H9 (cell line): ENCODE measurements around the gene HPCAL1. TPM values are rescaled to one million over a fixed set of nuclear protein-coding genes. Genes with fewer than 3 reads are reported as not detected.

ENCODE experiments used
- DNase-seq: peaks from one replicate; pipeline ENCODE4 v3.0.0-alpha.2; 2017
- H2AFZ ChIP-seq: one replicate; pipeline ENCODE4 v1.6.1; 2013; ENCODE audit warnings: mild to moderate bottlenecking, low read length, control low read depth, moderate library complexity
- H2AK5ac ChIP-seq: 2 replicates; pipeline ENCODE4 v1.6.1; 2013; ENCODE audit warnings: low read length, control low read depth, mixed read lengths; ENCODE audit not compliant: insufficient read length
- H2BK120ac ChIP-seq: one replicate; pipeline ENCODE4 v1.6.1; 2013; ENCODE audit warnings: low read depth, mild to moderate bottlenecking, low read length, control low read depth, inconsistent platforms; ENCODE audit not compliant: poor library complexity, severe bottlenecking
- H2BK12ac ChIP-seq: 2 replicates; pipeline ENCODE4 v1.6.1; 2013; ENCODE audit warnings: low read length, control low read depth, mixed read lengths, low read depth; ENCODE audit not compliant: insufficient read length
- H2BK15ac ChIP-seq: 2 replicates; pipeline ENCODE4 v1.6.1; 2013; ENCODE audit warnings: low read depth, low read length, control low read depth
- H2BK20ac ChIP-seq: one replicate; pipeline ENCODE4 v1.6.1; 2013; ENCODE audit warnings: low read depth, mild to moderate bottlenecking, low read length, control low read depth, inconsistent platforms; ENCODE audit not compliant: poor library complexity, severe bottlenecking
- H2BK5ac ChIP-seq: 2 replicates; pipeline ENCODE4 v1.6.1; 2013; ENCODE audit warnings: low read length, control low read depth, mixed read lengths; ENCODE audit not compliant: insufficient read length
- H3K14ac ChIP-seq: 2 replicates; pipeline ENCODE4 v1.6.1; 2013; ENCODE audit warnings: low read length, control low read depth; ENCODE audit not compliant: insufficient read depth
- H3K18ac ChIP-seq: 2 replicates; pipeline ENCODE4 v1.6.1; 2013; ENCODE audit warnings: low read depth, mild to moderate bottlenecking, mixed read lengths, low read length, control low read depth; ENCODE audit not compliant: insufficient read length
- H3K23ac ChIP-seq: 2 replicates; pipeline ENCODE4 v1.6.1; 2013; ENCODE audit warnings: low read length, control low read depth, mixed read lengths, low read depth; ENCODE audit not compliant: insufficient read length
- H3K23me2 ChIP-seq: 2 replicates; pipeline ENCODE4 v1.6.1; 2013; ENCODE audit warnings: low read depth, mild to moderate bottlenecking, mixed read lengths, low read length, control low read depth; ENCODE audit not compliant: insufficient read length, poor library complexity, severe bottlenecking
- H3K27ac ChIP-seq: 2 replicates; pipeline ENCODE4 v1.5.1; 2013; ENCODE audit warnings: low read length, control low read depth, mixed read lengths, low read depth; ENCODE audit not compliant: insufficient read length
- H3K27me3 ChIP-seq: 2 replicates; pipeline ENCODE4 v1.6.1; 2013; ENCODE audit warnings: low read length, control low read depth, inconsistent platforms; ENCODE audit not compliant: insufficient read depth
- H3K4ac ChIP-seq: 2 replicates; pipeline ENCODE4 v1.6.1; 2013; ENCODE audit warnings: low read depth, mild to moderate bottlenecking, control low read depth, inconsistent platforms, low read length, moderate library complexity
- H3K4me1 ChIP-seq: 2 replicates; pipeline ENCODE4 v1.6.1; 2013; ENCODE audit warnings: low read length, control low read depth, inconsistent platforms; ENCODE audit not compliant: insufficient read depth
- H3K4me2 ChIP-seq: 2 replicates; pipeline ENCODE4 v1.6.1; 2013; ENCODE audit warnings: low read length, control low read depth, mixed read lengths; ENCODE audit not compliant: insufficient read length, insufficient read depth
- H3K56ac ChIP-seq: 2 replicates; pipeline ENCODE4 v1.6.1; 2013; ENCODE audit warnings: low read depth, mild to moderate bottlenecking, mixed read lengths, low read length, control low read depth; ENCODE audit not compliant: insufficient read length
- H3K79me1 ChIP-seq: 2 replicates; pipeline ENCODE4 v1.6.1; 2013; ENCODE audit warnings: low read depth, mild to moderate bottlenecking, moderate library complexity, low read length, control low read depth, inconsistent platforms; ENCODE audit not compliant: insufficient read depth, poor library complexity, severe bottlenecking
- H3K79me2 ChIP-seq: 2 replicates; pipeline ENCODE4 v1.6.1; 2013; ENCODE audit warnings: low read length, control low read depth, inconsistent platforms; ENCODE audit not compliant: insufficient read depth
- H3K9ac ChIP-seq: 2 replicates; pipeline ENCODE4 v1.6.1; 2013; ENCODE audit warnings: low read length, control low read depth, mixed read lengths; ENCODE audit not compliant: insufficient read length; ENCODE audit errors: extremely low read depth
- H3K9me3 ChIP-seq: one replicate; pipeline ENCODE4 v1.6.1; 2013; ENCODE audit warnings: low read depth, low read length, inconsistent platforms; ENCODE audit not compliant: control insufficient read depth
- H3T11ph ChIP-seq: one replicate; pipeline ENCODE4 v1.6.1; 2013; ENCODE audit warnings: mild to moderate bottlenecking, low read length, control low read depth, inconsistent platforms
- H4K20me1 ChIP-seq: one replicate; pipeline ENCODE4 v1.6.1; 2013; ENCODE audit not compliant: control insufficient read depth, insufficient read length, insufficient read depth
- H4K5ac ChIP-seq: 2 replicates; pipeline ENCODE4 v1.6.1; 2013; ENCODE audit warnings: low read depth, mild to moderate bottlenecking, mixed read lengths, low read length, control low read depth; ENCODE audit not compliant: insufficient read length
- H4K8ac ChIP-seq: replicated peaks from 2 replicates; pipeline ENCODE4 v1.6.1; 2013; ENCODE audit warnings: low read length, control low read depth, mixed read lengths, low read depth; ENCODE audit not compliant: insufficient read length
- H4K91ac ChIP-seq: 2 replicates; pipeline ENCODE4 v1.6.1; 2013; ENCODE audit warnings: low read depth, mild to moderate bottlenecking, moderate library complexity, mixed read lengths, low read length, control low read depth; ENCODE audit not compliant: insufficient read length
- H3K27ac Mint-ChIP-seq, 3 experiments: 2 replicates in 2 of 3; 3 replicates in 1 of 3; pipeline ENCODE4 v1.8.0; 2020 to 2021; ENCODE audit warnings: mixed read lengths in 3 of 3, mild to moderate bottlenecking in 1 of 3, moderate library complexity in 1 of 3
- H3K27me3 Mint-ChIP-seq: 2 replicates; pipeline ENCODE4 v1.8.0; 2021; ENCODE audit warnings: low read depth, mild to moderate bottlenecking, moderate library complexity, mixed read lengths
- H3K36me3 Mint-ChIP-seq, 3 experiments: 2 replicates in 2 of 3; 3 replicates in 1 of 3; pipeline ENCODE4 v1.8.0; 2020 to 2021; ENCODE audit warnings: low read depth in 3 of 3, mixed read lengths in 3 of 3; ENCODE audit not compliant: insufficient read depth in 1 of 3
- H3K4me1 Mint-ChIP-seq, 2 experiments: 2 replicates each; pipeline ENCODE4 v1.8.0; 2020; ENCODE audit warnings: mixed read lengths in 2 of 2
- H3K4me3 Mint-ChIP-seq, 2 experiments: 2 replicates in 1 of 2; 3 replicates in 1 of 2; pipeline ENCODE4 v1.8.0; 2020 to 2021; ENCODE audit warnings: mild to moderate bottlenecking in 2 of 2, mixed read lengths in 2 of 2, moderate library complexity in 1 of 2
- H3K9me3 Mint-ChIP-seq, 2 experiments: 2 replicates in 1 of 2; 3 replicates in 1 of 2; pipeline ENCODE4 v1.8.0; 2020; ENCODE audit warnings: mild to moderate bottlenecking in 2 of 2, mixed read lengths in 2 of 2, moderate library complexity in 1 of 2
- CTCF ChIP-seq: fragments of 200-600 bp; sonication (generic); conservative IDR thresholded peaks from 3 replicates; pipeline ENCODE4 v1.8.0; 2021; ENCODE audit warnings: antibody characterized with exemption, mild to moderate bottlenecking
- WGBS: extraction: QIAGEN DNeasy Blood & Tissue Kit; methylation state at CpG from one replicate; pipeline ENCODE4 v1.1.7; 2013; ENCODE audit warnings: missing lambda C conversion rate, low lambda C conversion rate, mixed read lengths; ENCODE audit not compliant: insufficient read length; ENCODE audit errors: extremely low coverage; 5-methylcytosine and 5-hydroxymethylcytosine counted together
- total RNA-seq: library from RNA; stranded (reverse); gene quantifications from 2 replicates; pipeline ENCODE4 v1.2.1, GENCODE V29; 2021

Gene HPCAL1
- total RNA-seq, 1 experiment from 2014 or later, result 4.7 TPM

DNA sequence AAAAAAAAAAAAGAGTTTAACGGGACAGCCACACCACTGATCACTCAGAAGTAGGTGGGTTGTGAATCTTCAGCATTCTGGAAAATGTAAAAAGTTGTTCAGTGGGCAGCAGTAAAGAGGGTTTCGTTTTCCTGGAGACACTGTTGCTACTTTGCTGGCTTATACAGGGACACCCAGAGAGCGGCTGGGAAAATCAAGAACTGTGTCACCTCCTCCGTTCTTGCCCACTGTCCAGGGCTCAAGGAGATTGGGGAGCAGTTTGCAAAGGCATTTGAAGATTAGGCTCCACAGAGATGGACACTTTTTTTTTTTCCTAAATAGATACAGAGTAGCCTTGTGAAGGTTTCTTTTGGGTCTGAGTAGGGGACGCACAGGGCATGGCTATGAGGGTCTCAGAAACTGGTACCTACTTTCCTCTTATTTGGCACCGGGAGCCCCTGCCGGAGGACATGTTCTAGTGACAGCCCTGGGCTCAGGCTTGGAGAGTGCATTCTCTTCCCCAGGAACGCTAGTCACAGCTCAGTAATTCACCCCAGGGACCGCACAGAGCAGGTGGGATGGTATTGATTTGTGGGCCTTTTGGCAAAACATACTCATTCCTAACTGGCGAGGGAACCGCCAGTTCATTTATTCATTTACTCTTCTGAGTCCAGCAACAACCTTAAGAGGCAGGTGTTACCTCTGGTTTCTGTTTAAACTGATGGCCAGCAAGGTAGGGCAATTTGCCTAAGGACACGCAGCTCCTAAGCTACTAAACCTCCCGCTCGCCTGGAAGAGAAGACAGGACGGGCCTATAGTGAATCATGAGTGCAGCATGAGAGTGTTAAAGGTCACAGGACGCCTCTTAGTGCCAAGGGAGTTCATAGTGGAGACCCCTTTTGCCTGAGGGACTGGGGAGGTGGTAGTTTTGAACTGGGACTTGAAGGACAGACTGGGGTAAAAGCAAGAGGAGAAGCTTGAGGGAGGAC, 53.1 kb downstream of the HPCAL1 start:
- no peak for TF ChIP-seq CTCF
- H3K56ac ChIP-seq, result no peak overlapping the region
- no peaks in the 10 kb centered on the region for H3K79me1 ChIP-seq
- no CpG with 5 or more reads among the region's 16 CpGs for WGBS
- H3K9ac ChIP-seq, result no peak overlapping the region
- no peak overlapping the region for H4K5ac ChIP-seq
- H2BK12ac ChIP-seq, result no peak overlapping the region
- H3K27ac Mint-ChIP-seq, result peak overlapping the region in 1 of 3 experiments; percentile 68; a peak in 2 of 7 replicates
- no peak overlapping the region for H3T11ph ChIP-seq
- no peak overlapping the region for H3K18ac ChIP-seq
- no peaks in the 10 kb centered on the region for H3K4me1 ChIP-seq
- H3K14ac ChIP-seq, result no peak overlapping the region
- no peak overlapping the region for H2AK5ac ChIP-seq
- H3K4ac ChIP-seq, result no peak overlapping the region
- no peak overlapping the region for H3K4me2 ChIP-seq
- no peak overlapping the region for H3K23ac ChIP-seq
- H3K27ac ChIP-seq, result no peak overlapping the region
- H2BK15ac ChIP-seq, result no peak overlapping the region
- no peaks in the 10 kb centered on the region for H3K9me3 Mint-ChIP-seq
- no peak overlapping the region for H2BK120ac ChIP-seq
- H4K8ac ChIP-seq, result no peak overlapping the region
- H3K27me3 ChIP-seq, result no peaks in the 10 kb centered on the region
- no peaks in the 10 kb centered on the region for H3K27me3 Mint-ChIP-seq
- peaks cover 5 to 17% of the 10 kb centered on the region in 2 experiments for H3K4me1 Mint-ChIP-seq
- no peak overlapping the region for H2BK5ac ChIP-seq
- H2AFZ ChIP-seq, result no peak overlapping the region
- no peak overlapping the region; a peak in 1 of 5 replicates for H3K4me3 Mint-ChIP-seq
- no peak overlapping the region for H2BK20ac ChIP-seq
- H4K91ac ChIP-seq, result no peak overlapping the region
- H3K9me3 ChIP-seq, result no peaks in the 10 kb centered on the region
- no peaks in the 10 kb centered on the region for H3K23me2 ChIP-seq
- H4K20me1 ChIP-seq, result no peaks in the 10 kb centered on the region
- H3K79me2 ChIP-seq, result 0 out of 2 replicates have a peak, but pooled peaks cover 2% of the 10 kb centered on the region
- H3K36me3 Mint-ChIP-seq, result no peaks in the 10 kb centered on the region
- DNase-seq, result no peak
